ENCODE measurements around the gene DAB2IP.
"Not testable (repeated sequence)": the region's sequence is repeated elsewhere in the genome, so short reads cannot be mapped to it uniquely, and the experiment has no call there.

The DAB2IP gene

GRCh38 chr9:121651295-121652020 is at the start of gene DAB2IP:
TSS of gene DAB2IP (plus strand) at chr9:121651634. CDS start at chr9:121651776, 142 bp downstream.
- peak in 41 of 42 donors; percentile 43 to 91 (median 77) for DNase-seq
- intact Hi-C loops (cut with DNase I) = no loop called here

DNA sequence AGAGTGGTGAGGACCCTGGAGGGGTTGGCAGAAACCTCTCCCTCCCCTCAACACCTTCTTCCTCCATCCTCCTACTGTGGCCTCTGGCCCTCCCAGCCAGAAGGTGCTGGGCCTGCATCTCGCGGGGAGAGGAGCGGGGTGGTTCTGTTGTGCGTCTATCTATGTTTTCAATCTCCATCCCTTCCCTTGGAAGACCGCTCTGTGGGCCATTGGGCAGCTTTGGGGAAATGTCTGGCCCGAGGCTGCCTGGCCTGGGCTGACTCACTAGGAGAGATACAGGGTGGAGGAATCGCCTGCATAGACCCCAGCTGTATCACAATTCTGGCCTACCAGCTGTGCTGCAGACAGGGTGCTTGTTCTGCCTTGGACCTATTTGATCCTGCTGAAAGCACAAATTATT is 48.4 kb upstream of the DAB2IP start:
- intact Hi-C loops (cut with DNase I) = loop anchor here (10.0 kb wide), 1 partner anchor 48 kb away; no protein-coding TSS in a partner anchor
- DNase-seq = no peak

DNA sequence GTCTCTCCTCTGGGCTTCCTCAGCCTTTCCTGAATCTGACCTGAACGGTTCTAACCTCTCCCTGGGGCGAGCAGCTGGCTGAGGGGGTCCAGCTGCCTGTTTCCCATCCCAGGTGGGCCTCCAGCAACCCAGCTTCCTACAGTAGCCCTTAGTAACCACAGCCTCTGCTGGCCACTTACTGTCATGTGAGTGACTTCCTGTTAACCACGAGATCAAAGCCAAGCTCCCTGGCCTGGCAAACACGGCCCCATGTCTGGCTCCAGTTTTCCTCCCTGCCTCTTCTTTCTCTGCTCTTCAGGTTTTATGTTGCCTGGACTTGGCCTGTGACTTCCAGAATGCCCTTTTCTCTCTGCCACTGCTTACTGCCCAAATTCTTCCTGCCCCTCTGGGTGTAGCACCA is 47.2 kb upstream of the DAB2IP start:
- intact Hi-C loops (cut with DNase I) = loop anchor here (10.0 kb wide), 1 partner anchor 49 kb away; no protein-coding TSS in a partner anchor
- peak in 8 of 42 donors; percentile 14 to 59 (median 34) for DNase-seq

DNA sequence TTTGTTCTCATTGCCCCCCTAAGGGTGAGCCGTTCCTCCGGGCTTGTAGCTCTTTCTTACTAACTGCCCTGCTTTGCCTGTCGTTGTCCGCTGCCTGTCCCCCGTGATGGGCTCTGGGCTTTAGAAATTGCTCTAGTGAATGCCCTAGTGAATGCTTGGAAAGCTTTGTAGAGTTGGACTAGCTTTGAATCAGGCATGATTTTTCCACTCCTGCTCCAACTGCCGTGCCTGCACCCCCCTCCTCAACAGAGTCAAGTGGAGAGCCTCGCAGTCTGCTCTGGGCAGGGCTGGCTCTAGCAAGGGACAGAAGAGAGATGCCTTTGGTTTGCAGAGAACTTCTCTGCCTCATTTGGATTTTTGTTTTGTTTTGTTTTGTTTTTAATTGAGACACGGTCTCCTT is 46.8 kb upstream of the DAB2IP start:
- peak in 12 of 42 donors; percentile 13 to 55 (median 30) for DNase-seq
- intact Hi-C loops (cut with DNase I) = loop anchor here (10.0 kb wide), 1 partner anchor 50 kb away; no protein-coding TSS in a partner anchor

DNA sequence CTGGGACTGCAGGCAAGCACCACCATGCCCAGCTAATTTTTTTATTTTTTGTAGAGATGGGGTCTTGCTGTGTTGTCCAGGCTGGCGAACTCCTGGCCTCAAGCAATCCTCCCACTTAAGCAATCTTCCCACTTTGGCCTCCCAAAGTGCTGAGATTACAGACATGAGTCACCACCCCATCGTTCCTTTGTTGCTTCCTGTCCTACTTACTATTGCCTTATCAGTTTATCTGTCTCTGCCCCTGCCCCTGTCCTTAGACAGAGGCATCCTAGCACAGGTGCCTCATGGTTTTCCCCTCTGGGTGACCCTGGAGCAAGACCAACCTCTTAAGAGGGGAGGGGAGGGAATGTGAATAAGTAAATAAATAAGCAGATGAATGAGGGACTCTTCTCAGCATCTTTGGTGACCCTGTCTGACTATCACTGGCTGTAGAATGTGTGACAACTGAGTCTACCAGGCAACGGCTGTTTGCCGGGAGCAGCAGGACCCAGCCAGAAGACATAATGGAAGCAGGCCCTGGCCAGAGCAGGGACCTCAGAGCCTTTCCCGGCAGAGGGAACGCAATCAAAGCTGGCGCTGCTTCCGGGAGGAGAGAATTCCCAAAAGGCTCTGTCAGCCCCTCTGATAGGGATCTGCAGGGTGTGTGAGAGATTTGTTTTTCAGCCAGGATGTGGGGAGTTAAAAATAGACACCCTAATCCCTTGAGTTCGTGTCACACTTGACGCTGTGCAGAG is 43.8 kb upstream of the DAB2IP start:
- peak in 3 of 42 donors; percentile 20 to 56 (median 36) for DNase-seq
- intact Hi-C loops (cut with DNase I) = loop anchor here (10.0 kb wide), 1 partner anchor 53 kb away; no protein-coding TSS in a partner anchor

GRCh38 chr9:121608168-121608853 is 43.1 kb upstream of the DAB2IP start:
- no peak for DNase-seq
- intact Hi-C loops (cut with DNase I) = loop anchor here (10.0 kb wide), 1 partner anchor 54 kb away; no protein-coding TSS in a partner anchor

- intact Hi-C loops (cut with DNase I) = loop anchor here (10.0 kb wide), 1 partner anchor 55 kb away; no protein-coding TSS in a partner anchor
- DNase-seq = peak in 28 of 42 donors; percentile 20 to 82 (median 60)
Observed at GRCh38 chr9:121609822-121610637, 41.4 kb upstream of the DAB2IP start.

- no peak for DNase-seq
- intact Hi-C loops (cut with DNase I) = no loop called here
Observed at GRCh38 chr9:121610638-121610953, 40.8 kb upstream of the DAB2IP start.

- DNase-seq = no peak
- intact Hi-C loops (cut with DNase I) = no loop called here
Observed at GRCh38 chr9:121612511-121612998, 38.9 kb upstream of the DAB2IP start.

GRCh38 chr9:121613009-121613752 is 38.3 kb upstream of the DAB2IP start:
- intact Hi-C loops (cut with DNase I) = no loop called here
- no peak for DNase-seq

DNA sequence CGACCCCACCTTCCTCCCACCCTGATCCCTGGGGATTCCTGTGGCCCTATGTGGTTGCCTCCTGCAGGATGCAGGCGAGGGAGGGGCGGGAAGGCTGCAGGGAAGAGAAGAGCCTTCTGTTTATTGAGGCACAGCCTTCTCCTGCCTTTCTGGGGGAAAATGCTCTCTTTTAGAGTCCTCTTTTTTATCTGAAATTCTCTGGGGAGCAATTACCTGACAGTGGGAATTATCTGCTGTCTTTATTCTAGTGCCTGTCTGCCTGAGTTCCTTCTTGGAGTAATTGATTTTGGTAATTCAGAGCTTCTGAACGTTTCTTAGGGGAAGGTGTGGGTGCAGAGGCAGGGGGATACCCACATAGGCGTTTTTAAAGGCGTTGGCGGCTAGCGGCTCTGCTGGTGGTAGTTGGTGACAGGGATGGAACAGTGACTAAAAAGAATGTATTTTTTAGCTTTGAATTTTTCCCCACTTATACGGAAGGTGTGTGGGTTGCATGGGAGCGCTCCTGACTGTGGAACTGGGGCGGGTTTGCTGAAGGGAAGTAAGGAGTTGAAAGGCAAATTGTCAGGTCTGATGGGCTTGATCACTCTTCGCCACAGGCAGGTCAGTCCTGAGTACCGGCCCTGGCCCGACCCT is 35.2 kb upstream of the DAB2IP start:
- DNase-seq = peak in 37 of 42 donors; percentile 31 to 89 (median 62)
- intact Hi-C loops (cut with DNase I) = no loop called here

DNA sequence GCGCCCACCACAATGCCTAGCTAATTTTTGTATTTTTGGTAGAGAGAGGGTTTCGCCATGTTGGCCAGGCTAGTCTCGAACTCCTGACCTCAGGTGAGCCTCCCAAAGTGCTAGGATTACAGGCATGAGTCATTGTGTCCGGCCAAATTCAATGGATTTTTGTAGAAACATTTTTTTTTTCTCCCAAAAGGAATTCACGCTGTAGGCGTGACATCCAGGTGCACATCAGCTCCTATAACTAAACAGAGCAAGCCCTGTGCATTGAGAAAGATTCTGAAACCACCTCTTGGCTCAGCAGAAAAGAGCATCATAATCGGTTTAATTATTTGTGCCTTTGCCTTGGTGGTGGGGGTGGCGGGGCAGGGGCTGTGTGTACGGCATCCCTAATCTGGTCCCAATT is 32.9 kb upstream of the DAB2IP start:
- no peak for DNase-seq
- intact Hi-C loops (cut with DNase I) = no loop called here

GRCh38 chr9:121618910-121619309 is 32.5 kb upstream of the DAB2IP start:
- DNase-seq; intact Hi-C loops (cut with DNase I): not testable (repeated sequence)

DNA sequence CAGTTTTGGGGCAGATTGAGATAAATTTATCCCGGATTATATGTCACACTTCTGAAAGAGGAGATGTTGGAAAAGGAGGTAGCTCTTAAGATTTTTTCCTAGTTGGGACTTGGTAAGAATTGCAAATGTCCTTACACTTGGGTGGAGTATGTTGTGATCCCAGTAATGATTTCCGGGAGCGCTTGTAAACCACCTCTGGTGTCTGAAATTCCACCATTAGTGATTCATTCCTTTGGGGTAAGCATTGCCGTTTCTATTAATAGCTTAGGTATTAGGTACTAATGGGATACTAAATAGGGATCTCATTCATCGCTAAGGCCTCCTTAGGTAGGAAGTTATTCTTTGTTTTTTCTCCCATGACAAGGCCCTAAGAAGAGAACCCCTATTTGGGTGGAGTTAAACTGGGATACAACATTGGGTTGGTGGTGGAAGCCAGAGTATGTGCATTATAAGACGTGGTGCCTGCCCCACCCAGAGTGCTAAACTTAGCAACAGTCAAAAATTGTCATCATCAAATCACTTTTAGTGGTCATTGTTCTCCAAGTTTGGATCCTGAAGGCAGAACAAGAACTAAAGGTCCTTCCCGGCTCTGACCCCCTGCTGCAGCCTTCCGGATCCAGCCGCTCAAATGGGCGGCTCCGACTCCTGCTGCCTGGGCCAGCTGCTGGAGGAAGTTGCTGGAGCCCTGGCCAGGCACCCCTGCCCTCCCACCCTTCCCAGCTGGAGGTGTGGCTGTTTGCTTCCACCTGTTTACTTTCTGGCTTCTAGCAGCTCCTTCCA is 31.7 kb upstream of the DAB2IP start:
- no peak for DNase-seq
- intact Hi-C loops (cut with DNase I) = no loop called here

GRCh38 chr9:121620325-121620673 is 31.1 kb upstream of the DAB2IP start:
- intact Hi-C loops (cut with DNase I) = no loop called here
- no peak for DNase-seq

DNA sequence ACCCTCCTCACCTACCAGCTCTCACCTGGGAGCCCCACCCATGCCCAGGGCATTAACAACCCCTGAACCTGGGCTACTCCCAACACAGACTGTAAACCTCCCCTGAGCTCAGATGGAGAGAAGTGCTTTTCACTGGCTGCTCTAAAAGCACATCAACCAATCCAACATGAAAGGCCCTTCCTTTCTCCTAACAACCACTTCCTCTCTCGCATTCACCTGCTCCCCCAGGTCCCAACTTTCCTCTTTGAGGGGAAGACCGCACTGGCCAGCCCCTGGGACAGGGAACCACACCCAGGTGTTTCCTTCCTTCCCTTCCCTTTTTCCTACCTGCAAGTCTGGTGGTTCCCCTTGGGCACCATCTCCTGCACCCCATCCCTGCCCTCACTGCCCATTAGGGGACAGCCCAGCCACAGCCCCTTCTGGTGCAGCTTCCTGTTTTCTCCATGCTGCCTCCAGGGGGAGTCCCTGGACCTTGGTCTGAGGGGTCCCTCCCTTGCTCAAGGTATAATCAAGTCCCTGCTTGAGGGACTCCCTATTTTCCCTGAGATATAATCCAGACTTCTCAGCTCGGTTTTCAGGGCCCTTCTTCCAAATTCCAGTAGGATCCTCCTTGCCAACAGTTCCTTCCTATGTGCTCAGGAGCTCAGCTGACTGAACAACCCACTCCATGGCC is 30.5 kb upstream of the DAB2IP start:
- DNase-seq = peak in 11 of 42 donors; percentile 30 to 77 (median 40)
- intact Hi-C loops (cut with DNase I) = no loop called here
